Measurements from ENCODE around the gene THBD. TPM values are rescaled to one million over a fixed set of nuclear protein-coding genes. Genes with fewer than 3 reads are reported as not detected.

Gene THBD
- under 1 TPM; 0.13 to 0.27 TPM for total RNA-seq
- not detected for polyA plus RNA-seq
- 0 to 0.09 (median 0) reads per million in 6 experiments for total RNA-seq

- Mint-ChIP-seq H3K9me3 (peaks cover 0 to 3% (median 0%) of the 10 kb centered on the region in 9 donors), H3K4me3 (peak within 1 kb of the TSS in 1 of 10 donors; percentile 55), H3K36me3 (peaks cover 0 to 4% (median 2%) of the 10 kb centered on the region in 3 donors), H3K27ac (peak within 1 kb of the TSS in 1 of 10 donors; percentile 3), H3K27me3 (peaks cover 17 to 63% (median 36%) of the 10 kb centered on the region in 5 donors), H3K4me1 (peaks cover 0 to 6% (median 6%) of the 10 kb centered on the region in 4 donors)
- ATAC-seq (no peak), DNase-seq (no peak)
- POLR2A ChIA-PET = no interaction called here
Measured at GRCh38 chr20:23049201-23050075, at the start of gene THBD. TSS of gene THBD (minus strand) at chr20:23049672. CDS start at chr20:23049504, 168 bp downstream.

- Mint-ChIP-seq H3K36me3 (no peaks in the 10 kb centered on the region), H3K4me3 (no peak overlapping the region), H3K9me3 (no peaks in the 10 kb centered on the region), H3K27ac (peak overlapping the region in 1 of 10 donors; percentile 48), H3K27me3 (no peaks in the 10 kb centered on the region), H3K4me1 (no peaks in the 10 kb centered on the region)
- DNase-seq (no peak), ATAC-seq (no peak)
- POLR2A ChIA-PET = no interaction called here
Measured at GRCh38 chr20:23097636-23098580, 48.4 kb upstream of the THBD start.

GRCh38 chr20:23096986-23097520, 47.6 kb upstream of the THBD start:
- Mint-ChIP-seq H3K27me3 (no peaks in the 10 kb centered on the region), H3K9me3 (no peaks in the 10 kb centered on the region), H3K27ac (no peak overlapping the region), H3K36me3 (no peaks in the 10 kb centered on the region), H3K4me3 (no peak overlapping the region), H3K4me1 (no peaks in the 10 kb centered on the region)
- POLR2A ChIA-PET = no interaction called here
- DNase-seq (no peak), ATAC-seq (no peak)

- Mint-ChIP-seq H3K4me3 (no peak overlapping the region), H3K36me3 (no peaks in the 10 kb centered on the region), H3K4me1 (no peaks in the 10 kb centered on the region), H3K27ac (no peak overlapping the region), H3K27me3 (no peaks in the 10 kb centered on the region), H3K9me3 (no peaks in the 10 kb centered on the region)
- DNase-seq (no peak), ATAC-seq (no peak)
- POLR2A ChIA-PET = no interaction called here
Measured at GRCh38 chr20:23096097-23096496, 46.6 kb upstream of the THBD start.

- DNase-seq (no peak), ATAC-seq (no peak)
- Mint-ChIP-seq H3K36me3 (no peaks in the 10 kb centered on the region), H3K4me1 (no peaks in the 10 kb centered on the region), H3K9me3 (no peaks in the 10 kb centered on the region), H3K4me3 (no peak overlapping the region), H3K27me3 (no peaks in the 10 kb centered on the region), H3K27ac (no peak overlapping the region)
- POLR2A ChIA-PET = no interaction called here
Measured at GRCh38 chr20:23095499-23095898, 46.0 kb upstream of the THBD start.

- POLR2A ChIA-PET = no interaction called here
- ATAC-seq (no peak), DNase-seq (no peak)
- H3K4me3 Mint-ChIP-seq = no peak overlapping the region
- no peaks in the 10 kb centered on the region for H3K4me1 Mint-ChIP-seq
- H3K9me3 Mint-ChIP-seq = no peaks in the 10 kb centered on the region
- no peak overlapping the region for H3K27ac Mint-ChIP-seq
- H3K36me3 Mint-ChIP-seq = no peaks in the 10 kb centered on the region
- no peaks in the 10 kb centered on the region for H3K27me3 Mint-ChIP-seq
Measured at GRCh38 chr20:23094927-23095326, 45.5 kb upstream of the THBD start.

GRCh38 chr20:23094213-23094896, 44.9 kb upstream of the THBD start:
- no peak overlapping the region for H3K27ac Mint-ChIP-seq
- H3K36me3 Mint-ChIP-seq = no peaks in the 10 kb centered on the region
- POLR2A ChIA-PET = no interaction called here
- no peaks in the 10 kb centered on the region for H3K27me3 Mint-ChIP-seq
- H3K9me3 Mint-ChIP-seq = no peaks in the 10 kb centered on the region
- no peak overlapping the region for H3K4me3 Mint-ChIP-seq
- DNase-seq (no peak), ATAC-seq (no peak)
- H3K4me1 Mint-ChIP-seq = no peaks in the 10 kb centered on the region

GRCh38 chr20:23093613-23094012, 44.1 kb upstream of the THBD start:
- H3K4me1 Mint-ChIP-seq = no peaks in the 10 kb centered on the region
- H3K27ac Mint-ChIP-seq = no peak overlapping the region
- DNase-seq (no peak), ATAC-seq (no peak)
- no peaks in the 10 kb centered on the region for H3K27me3 Mint-ChIP-seq
- POLR2A ChIA-PET = no interaction called here
- H3K36me3 Mint-ChIP-seq = no peaks in the 10 kb centered on the region
- no peaks in the 10 kb centered on the region for H3K9me3 Mint-ChIP-seq
- H3K4me3 Mint-ChIP-seq = no peak overlapping the region

- Mint-ChIP-seq H3K27me3 (peaks cover 0 to under 1% (median 0%) of the 10 kb centered on the region in 5 donors), H3K4me1 (no peaks in the 10 kb centered on the region), H3K36me3 (no peaks in the 10 kb centered on the region), H3K4me3 (no peak overlapping the region), H3K9me3 (no peaks in the 10 kb centered on the region), H3K27ac (no peak overlapping the region)
- DNase-seq = no peak
- no peak for ATAC-seq
- POLR2A ChIA-PET = no interaction called here
Measured at GRCh38 chr20:23092861-23093495, 43.5 kb upstream of the THBD start.

- Mint-ChIP-seq H3K4me3 (no peak overlapping the region), H3K9me3 (no peaks in the 10 kb centered on the region), H3K4me1 (peaks cover 0 to 5% (median 0%) of the 10 kb centered on the region in 4 donors), H3K27me3 (peaks cover 0 to 5% (median 5%) of the 10 kb centered on the region in 5 donors), H3K36me3 (no peaks in the 10 kb centered on the region), H3K27ac (no peak overlapping the region)
- POLR2A ChIA-PET = no interaction called here
- no peak for DNase-seq
- ATAC-seq = no peak
Measured at GRCh38 chr20:23092384-23092756, 42.9 kb upstream of the THBD start.

- Mint-ChIP-seq H3K4me1 (peaks cover 0 to 11% (median 0%) of the 10 kb centered on the region in 4 donors), H3K4me3 (no peak overlapping the region), H3K27me3 (peaks cover 0 to 10% (median 5%) of the 10 kb centered on the region in 5 donors), H3K27ac (no peak overlapping the region), H3K9me3 (no peaks in the 10 kb centered on the region), H3K36me3 (no peaks in the 10 kb centered on the region)
- POLR2A ChIA-PET = no interaction called here
- no peak for ATAC-seq
- no peak for DNase-seq
Measured at GRCh38 chr20:23091721-23092383, 42.4 kb upstream of the THBD start.

GRCh38 chr20:23090878-23091277, 41.4 kb upstream of the THBD start:
- Mint-ChIP-seq H3K9me3 (no peaks in the 10 kb centered on the region), H3K27me3 (peaks cover 0 to 10% (median 5%) of the 10 kb centered on the region in 5 donors), H3K4me3 (no peak overlapping the region), H3K4me1 (peaks cover 0 to 19% (median 2%) of the 10 kb centered on the region in 4 donors), H3K36me3 (no peaks in the 10 kb centered on the region), H3K27ac (no peak overlapping the region)
- POLR2A ChIA-PET = no interaction called here
- ATAC-seq (no peak), DNase-seq (no peak)

Measured in naive thymus-derived CD8-positive, alpha-beta T cell (primary cell).